ENCODE data around the gene CSRNP3. TPM values are rescaled to one million over a fixed set of nuclear protein-coding genes. Genes with fewer than 3 reads are reported as not detected.

CSRNP3 gene
- total RNA-seq, 1 experiment from 2014 or later: 0.05 TPM

GRCh38 chr2:165428926-165429325 lies 40.6 kb upstream of the CSRNP3 start:
- no TSS peak for BruUV-seq (replicated peaks)
- H2AFZ ChIP-seq (ENCODE audit: low read depth, low read length, poor library complexity, severe bottlenecking): no peak overlapping the region
- no peaks in the 10 kb centered on the region for H3K79me2 ChIP-seq (ENCODE audit: insufficient read depth, low read length)
- CTCF ChIA-PET: no interaction called here
- H3K27ac ChIP-seq (ENCODE audit: low read depth, low read length): no peak overlapping the region
- H3K9me2 ChIP-seq (ENCODE audit: insufficient read depth): no peaks in the 10 kb centered on the region
- H3K27me3 ChIP-seq (ENCODE audit: insufficient read depth, low read length): no peaks in the 10 kb centered on the region
- H3K4me2 ChIP-seq (ENCODE audit: low read length): no peak overlapping the region
- intact Hi-C loops (cut with micrococcal nuclease): no loop called here
- ATAC-seq (no peak), DNase-seq (ENCODE audit: low read depth, low spot score) (no peak)
- no peak overlapping the region for H3K9ac ChIP-seq (ENCODE audit: low read length)
- H3K4me1 ChIP-seq (ENCODE audit: control insufficient read depth in 1 of 2, insufficient read depth in 2 of 2, low read length in 2 of 2): no peaks in the 10 kb centered on the region
- RAD21 ChIA-PET (ENCODE audit: low non-redundant PET in 1 of 2, low total read pairs in 2 of 2, uncharacterized antibody in 2 of 2, unreplicated experiment in 2 of 2): no interaction called here
- H3K4me3 ChIP-seq (replicated peaks in 1 of 2; ENCODE audit: low read depth in 1 of 2, low read length in 2 of 2): no peak overlapping the region
- no peaks in the 10 kb centered on the region for H4K20me1 ChIP-seq (ENCODE audit: insufficient read depth)
- TF ChIP-seq REST (IDR thresholded peaks at IDR 0.05; ENCODE audit: low read depth): no peak
- TF ChIP-seq SRF (IDR thresholded peaks at IDR 0.05; ENCODE audit: low read depth): no peak
- TF ChIP-seq ATF3 (IDR thresholded peaks at IDR 0.05): no peak
- TF ChIP-seq FOSL1 (IDR thresholded peaks at IDR 0.05; ENCODE audit: low read depth): no peak
- no peak for TF ChIP-seq SP1 (IDR thresholded peaks at IDR 0.05; ENCODE audit: low read depth)
- no peak for TF ChIP-seq ZFX (IDR thresholded peaks at IDR 0.05)
- TF ChIP-seq MAX (IDR thresholded peaks at IDR 0.05): no peak
- TF ChIP-seq POLR2A (IDR thresholded peaks at IDR 0.05; ENCODE audit: borderline replicate concordance, extremely low read depth, insufficient read depth, insufficient read length): no peak
- no peak for TF ChIP-seq CTCF (IDR thresholded peaks at IDR 0.05 in 2 of 3, conservative IDR thresholded peaks at IDR 0.05 in 1 of 3; ENCODE audit: borderline replicate concordance in 1 of 3, insufficient read depth in 1 of 3, low read depth in 2 of 3, low read length in 2 of 3)
- TF ChIP-seq POLR2AphosphoS5 (IDR thresholded peaks at IDR 0.05; ENCODE audit: low read depth, low read length): no peak
- no peak for TF ChIP-seq ZNF274 (IDR thresholded peaks at IDR 0.05; ENCODE audit: low read depth, low read length)
- H3K36me3 ChIP-seq (ENCODE audit: control insufficient read depth in 1 of 2, insufficient read depth in 2 of 2, low read length in 2 of 2): no peaks in the 10 kb centered on the region
- POLR2A ChIA-PET: no interaction called here
- H3K9me3 ChIP-seq (ENCODE audit: control insufficient read depth in 1 of 2, insufficient read depth in 1 of 2, low read depth in 1 of 2, low read length in 2 of 2): no peaks in the 10 kb centered on the region
